Activated CD4-positive, CD25-positive, alpha-beta regulatory T cell treated with anti-CD3 and anti-CD28 coated beads, Interleukin-2, amount 50 U/mL, for 72 hours (primary cell): Measurements from ENCODE around the gene BARX2.

Experiments used
- DNase-seq: peaks from one replicate; pipeline ENCODE4 v3.0.0; 2021

BARX2 gene

GRCh38 chr11:129443276-129443675 lies 67.6 kb downstream of the BARX2 start:
- DNase-seq: no peak

GRCh38 chr11:129444274-129444673 lies 68.6 kb downstream of the BARX2 start:
- DNase-seq: no peak

GRCh38 chr11:129445226-129445625 lies 69.6 kb downstream of the BARX2 start:
- no peak for DNase-seq

GRCh38 chr11:129446572-129446971 lies 70.9 kb downstream of the BARX2 start:
- DNase-seq: no peak

GRCh38 chr11:129447654-129448239 lies 72.1 kb downstream of the BARX2 start:
- DNase-seq: no peak

- no peak for DNase-seq
Observed at GRCh38 chr11:129451524-129451923, 75.9 kb downstream of the BARX2 start.

- DNase-seq: no peak
Observed at GRCh38 chr11:129453293-129453721, 77.7 kb downstream of the BARX2 start.

- DNase-seq: no peak
Observed at GRCh38 chr11:129455101-129455500, 79.5 kb downstream of the BARX2 start.

GRCh38 chr11:129455756-129456655 lies 80.4 kb downstream of the BARX2 start:
- DNase-seq: no peak

GRCh38 chr11:129457321-129457720 lies 81.7 kb downstream of the BARX2 start:
- DNase-seq: no peak

GRCh38 chr11:129458278-129458677 lies 82.6 kb downstream of the BARX2 start:
- no peak for DNase-seq

- DNase-seq: no peak
Observed at GRCh38 chr11:129458756-129459535, 83.3 kb downstream of the BARX2 start.

GRCh38 chr11:129460714-129461113 lies 85.1 kb downstream of the BARX2 start:
- no peak for DNase-seq

GRCh38 chr11:129484068-129484467 lies 108.4 kb downstream of the BARX2 start:
- no peak for DNase-seq

GRCh38 chr11:129489249-129489648 lies 113.6 kb downstream of the BARX2 start:
- DNase-seq: no peak

- DNase-seq: no peak
Observed at GRCh38 chr11:129490004-129490403, 114.4 kb downstream of the BARX2 start.

- no peak for DNase-seq
Observed at GRCh38 chr11:129493746-129494145, 118.1 kb downstream of the BARX2 start.
